HG03025 (cell line): ENCODE measurements around the gene DUS4L.

Experiments
- ATAC-seq: cut with Tn5 transposase; IDR thresholded peaks from one replicate; pipeline ENCODE4 v1.9.1; 2021; ENCODE audit warnings: mild to moderate bottlenecking, moderate library complexity; ENCODE audit not compliant: unreplicated experiment, low FRiP score

Gene DUS4L

GRCh38 chr7:107613439-107613838 lies 49.7 kb downstream of the DUS4L start:
- ATAC-seq = no peak

GRCh38 chr7:107613948-107614347 lies 50.2 kb downstream of the DUS4L start:
- no peak for ATAC-seq

GRCh38 chr7:107614425-107614824 lies 50.7 kb downstream of the DUS4L start:
- no peak for ATAC-seq

GRCh38 chr7:107615910-107616680 lies 52.3 kb downstream of the DUS4L start:
- ATAC-seq = no peak

GRCh38 chr7:107622429-107622828 lies 58.7 kb downstream of the DUS4L start:
- no peak for ATAC-seq

GRCh38 chr7:107622894-107623293 lies 59.1 kb downstream of the DUS4L start:
- ATAC-seq = no peak

- ATAC-seq = no peak
Measured at GRCh38 chr7:107627002-107627401, 63.2 kb downstream of the DUS4L start.
